GM12878 (cell line): ENCODE measurements around the gene GALNT12. TPM values are rescaled to one million over a fixed set of nuclear protein-coding genes. Genes with fewer than 3 reads are reported as not detected.

ENCODE experiments used
- ATAC-seq: fragments of 200-7000 bp; cut with Tn5 transposase; 3 replicates; pipeline ENCODE4 v1.9.1; 2020; ENCODE audit warnings: mild to moderate bottlenecking, moderate library complexity
- BruUV-seq: library from RNA; stranded (reverse); fragments of 400-500 nt; replicated peaks from 2 replicates; lab custom pipeline; 2021; lab: Mats Ljungman, UMichigan
- CTCF ChIA-PET: fragments of 300-600 bp; sonication (Branson Sonifier 250); formaldehyde crosslinking; extraction: SDS; loops from one replicate; lab custom pipeline; 2021; ENCODE audit warnings: inconsistent platforms; lab: Yijun Ruan, JAX
- POLR2A ChIA-PET: fragments of 350-600 bp; formaldehyde crosslinking; extraction: SDS; loops from one replicate; lab custom pipeline; 2021; ENCODE audit warnings: inconsistent platforms; lab: Charles Lee
- RAD21 ChIA-PET: fragments of 300-600 bp; sonication (Branson Sonifier 250); formaldehyde crosslinking; loops from one replicate; lab custom pipeline; 2023; ENCODE audit warnings: antibody characterized with exemption; ENCODE audit not compliant: unreplicated experiment; lab: Charles Lee
- SMC1A ChIA-PET: fragments of 300-600 bp; sonication (Branson Sonifier 250); formaldehyde crosslinking; loops from one replicate; lab custom pipeline; 2023; ENCODE audit not compliant: unreplicated experiment, uncharacterized antibody; lab: Charles Lee
- DNase-seq: peaks from one replicate; pipeline ENCODE4 v3.0.0-alpha.2; 2011; ENCODE audit warnings: low read depth, low spot score
- FAIRE-seq: peaks from 3 replicates; lab custom pipeline; 2011; peaks lifted over from hg19 to GRCh38; lab: Jason Lieb, UNC
- H2AFZ ChIP-seq: 2 replicates; pipeline ENCODE4 v1.6.0; 2011; ENCODE audit warnings: low read depth, low read length, control low read depth; ENCODE audit not compliant: control insufficient read depth
- H3K27ac ChIP-seq: 2 replicates; pipeline ENCODE4 v1.5.1; 2011; ENCODE audit warnings: control low read depth; ENCODE audit not compliant: control insufficient read depth, insufficient read depth
- H3K27me3 ChIP-seq, 2 experiments: replicated peaks in 1 of 2; 2 replicates each; pipeline versions ENCODE4 v1.6.0 to v1.6.1; 2011; ENCODE audit warnings: low read length in 1 of 2; ENCODE audit not compliant: control insufficient read depth in 2 of 2, insufficient read depth in 2 of 2
- H3K36me3 ChIP-seq, 2 experiments: 2 replicates each; pipeline ENCODE4 v1.5.1; 2011; ENCODE audit warnings: low read length in 1 of 2; ENCODE audit not compliant: control insufficient read depth in 2 of 2, insufficient read depth in 2 of 2
- H3K4me1 ChIP-seq: 2 replicates; pipeline ENCODE4 v1.6.1; 2011; ENCODE audit warnings: mild to moderate bottlenecking, low read length, moderate library complexity, mixed read lengths; ENCODE audit not compliant: control insufficient read depth, insufficient read depth
- H3K4me2 ChIP-seq: 2 replicates; pipeline ENCODE4 v1.6.0; 2011; ENCODE audit warnings: control low read depth; ENCODE audit not compliant: control insufficient read depth, insufficient read depth
- H3K4me3 ChIP-seq: fragments of 200-600 bp; sonication (generic); 2 replicates; pipeline ENCODE4 v1.5.1; 2016
- H3K79me2 ChIP-seq: 2 replicates; pipeline ENCODE4 v1.6.0; 2011; ENCODE audit warnings: low read length; ENCODE audit not compliant: control insufficient read depth, insufficient read depth
- H3K9ac ChIP-seq: 2 replicates; pipeline ENCODE4 v1.8.0; 2011; ENCODE audit warnings: low read length, control low read depth, mixed read lengths; ENCODE audit not compliant: control insufficient read depth, insufficient read depth
- H3K9me3 ChIP-seq: replicated peaks from 3 replicates; pipeline ENCODE4 v1.5.1; 2011; ENCODE audit warnings: mild to moderate bottlenecking, low read length; ENCODE audit not compliant: control insufficient read depth, insufficient read depth
- H4K20me1 ChIP-seq: 2 replicates; pipeline ENCODE4 v1.6.0; 2011; ENCODE audit not compliant: control insufficient read depth, insufficient read depth
- ASH2L ChIP-seq: fragments of 300-600, 200-600 bp; sonication (generic); IDR thresholded peaks from 2 replicates; pipeline ENCODE4 v1.6.1; 2017; ENCODE audit warnings: low read depth, mild to moderate bottlenecking, borderline replicate concordance
- ATF3 ChIP-seq: IDR thresholded peaks from 2 replicates; pipeline ENCODE4 v1.6.1; 2011; ENCODE audit warnings: low read depth, mild to moderate bottlenecking, low read length, moderate library complexity, borderline replicate concordance; ENCODE audit errors: extremely low read depth
- CHD4 ChIP-seq: fragments of 200-600 bp; sonication (generic); IDR thresholded peaks from 2 replicates; pipeline ENCODE4 v1.6.1; 2016; ENCODE audit warnings: mild to moderate bottlenecking
- EGR1 ChIP-seq, 2 experiments: IDR thresholded peaks; 1 replicate in 1 of 2; 2 replicates in 1 of 2; pipeline ENCODE4 v1.6.1; 2011 to 2012; ENCODE audit warnings: low read depth in 2 of 2, low read length in 2 of 2, borderline replicate concordance in 1 of 2, mild to moderate bottlenecking in 1 of 2, moderate library complexity in 1 of 2
- HDAC2 ChIP-seq: fragments of 200-600 bp; sonication (generic); IDR thresholded peaks from 2 replicates; pipeline ENCODE4 v1.6.1; 2017
- HDGF ChIP-seq: fragments of 450-650 bp; IDR thresholded peaks from 2 replicates; pipeline ENCODE4 v1.6.1; 2016; ENCODE audit warnings: antibody characterized with exemption
- NFYA ChIP-seq: IDR thresholded peaks from 2 replicates; pipeline ENCODE4 v1.6.1; 2011; ENCODE audit warnings: low read depth, mild to moderate bottlenecking, low read length, improper control_type of control experiment, borderline replicate concordance
- NFYB ChIP-seq: IDR thresholded peaks from 2 replicates; pipeline ENCODE4 v1.6.1; 2011; ENCODE audit warnings: low read depth, mild to moderate bottlenecking, low read length, improper control_type of control experiment, moderate library complexity; ENCODE audit not compliant: insufficient read depth
- RUNX3 ChIP-seq: IDR thresholded peaks from 2 replicates; pipeline ENCODE4 v1.6.1; 2012; ENCODE audit warnings: low read length, inconsistent platforms
- SKIL ChIP-seq: fragments of 450-650 bp; IDR thresholded peaks from 2 replicates; pipeline ENCODE4 v1.6.1; 2017; ENCODE audit warnings: mild to moderate bottlenecking, low read depth, inconsistent platforms; ENCODE audit not compliant: poor library complexity, severe bottlenecking
- SMAD5 ChIP-seq: IDR thresholded peaks from 2 replicates; pipeline ENCODE4 v1.6.1; 2016; ENCODE audit warnings: antibody characterized with exemption, low read depth
- SMC3 ChIP-seq: IDR thresholded peaks from 2 replicates; pipeline ENCODE4 v1.6.1; 2011; ENCODE audit warnings: low read length, improper control_type of control experiment, borderline replicate concordance
- STAT3 ChIP-seq: IDR thresholded peaks from 2 replicates; pipeline ENCODE4 v1.6.1; 2011; ENCODE audit warnings: low read depth, low read length, improper control_type of control experiment
- SUPT20H ChIP-seq: IDR thresholded peaks from 2 replicates; pipeline ENCODE4 v1.6.1; 2011; ENCODE audit warnings: low read depth, mild to moderate bottlenecking, low read length, moderate library complexity, borderline replicate concordance; ENCODE audit not compliant: control insufficient read depth
- SUZ12 ChIP-seq: fragments of 200-600 bp; sonication (generic); IDR thresholded peaks from one replicate; pipeline ENCODE4 v1.6.1; 2018; ENCODE audit warnings: antibody characterized with exemption, mild to moderate bottlenecking; ENCODE audit not compliant: unreplicated experiment
- ZNF207 ChIP-seq: fragments of 450-650 bp; IDR thresholded peaks from 2 replicates; pipeline ENCODE4 v1.6.1; 2014; ENCODE audit warnings: antibody characterized with exemption, mild to moderate bottlenecking, borderline replicate concordance
- WGBS: methylation state at CpG from one replicate; pipeline ENCODE4 v1.1.6; 2016; ENCODE audit warnings: low lambda C conversion rate; ENCODE audit not compliant: insufficient replicate concordance, insufficient coverage; ENCODE audit errors: missing lambda C conversion rate; 5-methylcytosine and 5-hydroxymethylcytosine counted together
- in situ Hi-C: fragments of 300-500 bp; cut with MboI; formaldehyde crosslinking; loops from 9 replicates; pipeline ENCODE4 v1.14.3; 2018; ENCODE audit warnings: mixed read lengths
- intact Hi-C: fragments of 100-400 bp; cut with micrococcal nuclease; formaldehyde crosslinking; loops from one replicate; pipeline ENCODE4 v1.14.2; 2022; ENCODE audit not compliant: unreplicated experiment
- polyA plus RNA-seq, 11 experiments: library from polyadenylated mRNA; depleted of rRNA in 4 of 11; unstranded in 6 of 11; stranded (reverse) in 5 of 11; fragments of >200 nt; fragmentation: Nextera tagmentation in 4 of 11; fragmentation: Illumina TruSeq in 1 of 11; extraction: Ambion mirVana in 4 of 11; extraction: Trizol in 1 of 11; gene quantifications; 1 replicate in 1 of 11; 2 replicates in 10 of 11; pipeline versions ENCODE4 v1.2.1 to v1.2.3, GENCODE V29; 2011 to 2016; ENCODE audit warnings: inconsistent platforms in 2 of 11, missing spikeins in 2 of 11, low read depth in 1 of 11
- total RNA-seq, 4 experiments: library from RNA; depleted of rRNA in 3 of 4; stranded (reverse); fragments of >200 nt in 3 of 4; fragmentation: Illumina TruSeq in 1 of 4; extraction: Trizol in 1 of 4; gene quantifications; 2 replicates each; pipeline versions ENCODE4 v1.2.1 to v1.2.3, GENCODE V29; 2013 to 2021

Gene GALNT12
- total and polyA plus RNA-seq, 10 of the 15 experiments (the other 5 are each of a cell fraction or from before 2014, with no cell fraction given) = 0.13 to 5.3 (median 3.2) TPM

- Histone ChIP-seq H3K4me2 (no peak overlapping the region), H3K4me1 (no peaks in the 10 kb centered on the region), H3K4me3 (no peak overlapping the region), H3K27me3 (no peaks in the 10 kb centered on the region), H4K20me1 (no peaks in the 10 kb centered on the region), H3K27ac (no peak overlapping the region), H3K36me3 (no peaks in the 10 kb centered on the region), H3K79me2 (no peaks in the 10 kb centered on the region), H3K9me3 (no peaks in the 10 kb centered on the region), H3K9ac (no peak overlapping the region), H2AFZ (no peak overlapping the region)
- ChIA-PET CTCF (interaction anchor here (1.5 to 5.4 kb wide), 3 partner anchors 13 to 463 kb away, joined by 3 to 97 read pairs (median 9); no protein-coding TSS in a partner anchor), SMC1A (no interaction called here), RAD21 (interaction anchor here (1.3 kb wide), 1 partner anchor 722 kb away, joined by 3 read pairs; the partner anchor contains the start of gene NANS), POLR2A (no interaction called here)
- no peak for FAIRE-seq
- BruUV-seq = no TSS peak
- intact Hi-C loops (no loop called here), in situ Hi-C loops (loop anchor here (10.0 to 25.0 kb wide), 2 partner anchors 243 to 716 kb away; partner anchors contain the start of gene NANS)
- no peak for TF ChIP-seq SMAD5
- no peak for TF ChIP-seq HDGF
- TF ChIP-seq SUZ12 = no peak
- no peak for TF ChIP-seq SUPT20H
- no peak for TF ChIP-seq RUNX3
- TF ChIP-seq NFYA = no peak
- TF ChIP-seq SMC3 = no peak
- no peak for TF ChIP-seq CHD4
- no peak for TF ChIP-seq NFYB
- TF ChIP-seq ZNF207 = no peak
- no peak for TF ChIP-seq SKIL
- TF ChIP-seq EGR1 (IDR thresholded peaks at IDR 0.05; ENCODE audit: borderline replicate concordance in 1 of 2, low read depth in 2 of 2, low read length in 2 of 2) = no peak
- no peak for TF ChIP-seq ATF3
- no peak for TF ChIP-seq HDAC2
- no peak for TF ChIP-seq STAT3
- no peak for TF ChIP-seq ASH2L
- 76% methylated on average over 8 of the region's 8 CpGs for WGBS
- ATAC-seq = no peak
- DNase-seq = no peak
Measured at GRCh38 chr9:98778251-98778650, 29.2 kb upstream of the GALNT12 start.
